ENCODE measurements around the gene SAG.

The SAG gene

DNA sequence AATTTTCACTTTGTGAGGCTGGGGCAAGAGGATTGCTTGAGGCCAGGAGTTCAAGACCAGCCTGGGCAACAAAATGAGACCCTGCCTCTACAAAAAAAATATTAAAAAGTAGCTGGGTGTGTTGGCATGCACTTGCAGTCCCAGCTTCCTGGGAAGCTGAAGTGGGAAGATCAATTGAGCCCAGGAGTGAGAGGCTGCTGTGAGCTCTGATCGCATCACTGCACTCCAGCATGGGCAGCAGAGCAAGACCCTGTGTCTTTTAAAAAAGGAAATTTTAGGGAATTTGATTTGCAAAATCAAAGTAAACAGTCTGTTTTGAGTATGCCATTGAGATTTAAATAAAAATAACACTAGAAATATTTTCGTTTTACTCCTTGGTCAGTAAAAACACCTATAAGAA is 28.7 kb upstream of the SAG start:
- H3K9ac ChIP-seq (ENCODE audit: low read length) = no peak overlapping the region
- no peaks in the 10 kb centered on the region for H3K9me3 ChIP-seq (ENCODE audit: insufficient read depth, low read length)
- H3K4me1 ChIP-seq (ENCODE audit: low read length) = no peaks in the 10 kb centered on the region
- H3K79me2 ChIP-seq (ENCODE audit: low read length) = no peaks in the 10 kb centered on the region
- H3K36me3 ChIP-seq (replicated peaks; ENCODE audit: low read depth, low read length) = peaks cover 37% of the 10 kb centered on the region
- H4K20me1 ChIP-seq (ENCODE audit: insufficient read depth, low read length) = no peaks in the 10 kb centered on the region
- TF ChIP-seq, protein P1, sequence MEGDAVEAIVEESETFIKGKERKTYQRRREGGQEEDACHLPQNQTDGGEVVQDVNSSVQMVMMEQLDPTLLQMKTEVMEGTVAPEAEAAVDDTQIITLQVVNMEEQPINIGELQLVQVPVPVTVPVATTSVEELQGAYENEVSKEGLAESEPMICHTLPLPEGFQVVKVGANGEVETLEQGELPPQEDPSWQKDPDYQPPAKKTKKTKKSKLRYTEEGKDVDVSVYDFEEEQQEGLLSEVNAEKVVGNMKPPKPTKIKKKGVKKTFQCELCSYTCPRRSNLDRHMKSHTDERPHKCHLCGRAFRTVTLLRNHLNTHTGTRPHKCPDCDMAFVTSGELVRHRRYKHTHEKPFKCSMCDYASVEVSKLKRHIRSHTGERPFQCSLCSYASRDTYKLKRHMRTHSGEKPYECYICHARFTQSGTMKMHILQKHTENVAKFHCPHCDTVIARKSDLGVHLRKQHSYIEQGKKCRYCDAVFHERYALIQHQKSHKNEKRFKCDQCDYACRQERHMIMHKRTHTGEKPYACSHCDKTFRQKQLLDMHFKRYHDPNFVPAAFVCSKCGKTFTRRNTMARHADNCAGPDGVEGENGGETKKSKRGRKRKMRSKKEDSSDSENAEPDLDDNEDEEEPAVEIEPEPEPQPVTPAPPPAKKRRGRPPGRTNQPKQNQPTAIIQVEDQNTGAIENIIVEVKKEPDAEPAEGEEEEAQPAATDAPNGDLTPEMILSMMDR (IDR thresholded peaks at IDR 0.05; ENCODE audit: low read depth, low read length) = no peak
- TF ChIP-seq EZH2phosphoT487 (IDR thresholded peaks at IDR 0.05; ENCODE audit: low read depth) = no peak
- no peaks in the 10 kb centered on the region for H3K27me3 ChIP-seq (ENCODE audit: low read depth, low read length)
- H2AFZ ChIP-seq (ENCODE audit: low read depth, low read length) = no peak overlapping the region
- no peak overlapping the region for H3K4me2 ChIP-seq (ENCODE audit: low read length)
- H3K4me3 ChIP-seq (ENCODE audit: low read length) = no peak overlapping the region
- H3K27ac ChIP-seq (ENCODE audit: low read length) = no peak overlapping the region

DNA sequence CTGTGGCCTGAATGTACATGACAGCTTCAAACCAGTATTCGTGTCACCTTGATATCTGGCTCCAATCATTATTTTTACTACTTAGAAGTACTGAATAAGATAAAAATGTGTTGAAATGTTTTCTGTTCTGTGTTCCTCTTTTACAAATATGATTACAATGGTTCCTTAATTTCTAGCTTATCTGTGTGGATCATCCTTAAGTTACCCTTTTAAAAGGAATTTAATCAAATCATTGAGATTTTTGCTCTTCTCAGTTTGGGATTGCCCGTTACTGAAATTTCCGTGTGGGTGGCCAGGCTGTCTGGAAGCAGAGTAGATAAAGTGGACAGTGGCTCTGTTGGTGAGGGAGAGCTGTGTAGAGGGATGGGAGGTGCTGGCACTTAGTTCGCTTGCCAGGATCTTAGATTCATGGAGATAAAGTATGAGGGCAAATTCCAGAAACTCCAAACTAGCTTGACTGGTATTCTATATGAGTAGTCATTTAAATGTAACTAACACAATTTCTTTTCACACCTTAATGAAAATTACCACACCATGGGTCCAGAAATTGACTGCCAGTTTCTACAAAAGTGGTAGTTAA is 27.4 kb upstream of the SAG start:
- no peak overlapping the region for H2AFZ ChIP-seq (ENCODE audit: low read depth, low read length)
- no peaks in the 10 kb centered on the region for H3K27me3 ChIP-seq (ENCODE audit: low read depth, low read length)
- H3K79me2 ChIP-seq (ENCODE audit: low read length) = no peaks in the 10 kb centered on the region
- H3K4me2 ChIP-seq (ENCODE audit: low read length) = no peak overlapping the region
- peaks cover 37% of the 10 kb centered on the region for H3K36me3 ChIP-seq (replicated peaks; ENCODE audit: low read depth, low read length)
- H4K20me1 ChIP-seq (ENCODE audit: insufficient read depth, low read length) = no peaks in the 10 kb centered on the region
- no peak overlapping the region for H3K4me3 ChIP-seq (ENCODE audit: low read length)
- TF ChIP-seq, protein P1 (IDR thresholded peaks at IDR 0.05; ENCODE audit: low read depth, low read length) = no peak
- TF ChIP-seq EZH2phosphoT487 (IDR thresholded peaks at IDR 0.05; ENCODE audit: low read depth) = no peak
- H3K9ac ChIP-seq (ENCODE audit: low read length) = no peak overlapping the region
- H3K9me3 ChIP-seq (ENCODE audit: insufficient read depth, low read length) = no peaks in the 10 kb centered on the region
- no peak overlapping the region for H3K27ac ChIP-seq (ENCODE audit: low read length)
- no peaks in the 10 kb centered on the region for H3K4me1 ChIP-seq (ENCODE audit: low read length)

DNA sequence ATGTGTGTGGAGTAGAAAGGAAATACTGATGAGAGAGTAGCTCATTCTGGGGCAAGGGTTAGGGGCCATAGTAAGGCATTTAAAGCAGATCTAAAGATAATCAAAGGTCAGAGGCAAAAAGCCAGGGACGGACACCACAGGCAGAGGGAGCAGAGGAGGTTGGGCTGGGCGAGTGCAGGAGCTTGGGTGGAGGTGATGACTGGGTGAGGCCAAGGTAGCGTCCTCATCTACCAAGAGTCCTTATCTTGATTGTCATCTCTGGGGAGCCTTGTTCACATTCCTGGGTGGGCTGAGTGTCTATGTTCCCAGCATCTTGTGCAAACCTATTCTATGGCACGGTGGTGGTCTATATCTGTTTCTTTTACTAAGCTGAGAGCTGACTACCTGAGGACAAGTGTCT is 26.1 kb upstream of the SAG start:
- Histone ChIP-seq H3K4me2 (ENCODE audit: low read length) (no peak overlapping the region), H3K36me3 (replicated peaks; ENCODE audit: low read depth, low read length) (peaks cover 34% of the 10 kb centered on the region), H3K27ac (ENCODE audit: low read length) (no peak overlapping the region), H3K9ac (ENCODE audit: low read length) (no peak overlapping the region), H2AFZ (ENCODE audit: low read depth, low read length) (no peak overlapping the region), H3K9me3 (ENCODE audit: insufficient read depth, low read length) (no peaks in the 10 kb centered on the region), H3K4me3 (ENCODE audit: low read length) (no peak overlapping the region), H3K79me2 (ENCODE audit: low read length) (no peaks in the 10 kb centered on the region), H4K20me1 (ENCODE audit: insufficient read depth, low read length) (no peaks in the 10 kb centered on the region), H3K27me3 (ENCODE audit: low read depth, low read length) (no peaks in the 10 kb centered on the region), H3K4me1 (ENCODE audit: low read length) (no peaks in the 10 kb centered on the region)
- TF ChIP-seq, protein P1 (IDR thresholded peaks at IDR 0.05; ENCODE audit: low read depth, low read length) = no peak
- TF ChIP-seq EZH2phosphoT487 (IDR thresholded peaks at IDR 0.05; ENCODE audit: low read depth) = no peak

DNA sequence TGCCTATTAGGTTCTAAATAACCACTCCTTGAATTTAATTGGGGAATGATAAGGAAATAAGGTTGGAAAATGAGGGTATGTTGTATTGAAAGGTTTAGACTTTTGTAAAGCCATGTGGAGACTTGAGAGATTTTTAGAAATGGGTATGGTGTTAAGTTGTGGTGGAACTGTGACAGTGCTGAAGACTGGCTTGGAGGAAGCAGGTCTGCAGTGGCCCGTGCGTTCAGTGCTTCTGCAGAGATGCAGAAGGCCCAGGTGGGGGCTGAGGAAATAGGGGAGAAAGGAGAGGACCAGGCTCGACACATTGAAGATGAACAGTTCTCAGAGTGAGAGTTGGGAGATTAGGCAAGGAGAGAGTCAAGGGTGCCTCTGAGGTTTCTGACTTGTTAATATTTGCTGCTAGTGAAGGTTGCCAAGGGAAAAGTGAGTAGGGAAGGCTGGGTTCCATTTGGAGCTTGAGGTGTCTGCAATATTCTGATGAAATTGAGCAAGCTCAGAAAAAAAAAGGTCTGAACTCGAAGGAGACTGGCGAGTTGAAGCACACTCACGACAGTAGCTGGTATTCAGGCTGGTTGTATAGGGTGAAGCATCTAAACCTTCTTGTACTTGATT is 25.5 kb upstream of the SAG start:
- H4K20me1 ChIP-seq (ENCODE audit: insufficient read depth, low read length) = no peaks in the 10 kb centered on the region
- H3K79me2 ChIP-seq (ENCODE audit: low read length) = no peaks in the 10 kb centered on the region
- no peak overlapping the region for H3K4me3 ChIP-seq (ENCODE audit: low read length)
- TF ChIP-seq, protein P1 (IDR thresholded peaks at IDR 0.05; ENCODE audit: low read depth, low read length) = no peak
- TF ChIP-seq EZH2phosphoT487 (IDR thresholded peaks at IDR 0.05; ENCODE audit: low read depth) = no peak
- no peak overlapping the region for H3K9ac ChIP-seq (ENCODE audit: low read length)
- H3K36me3 ChIP-seq (replicated peaks; ENCODE audit: low read depth, low read length) = peaks cover 37% of the 10 kb centered on the region
- no peak overlapping the region for H2AFZ ChIP-seq (ENCODE audit: low read depth, low read length)
- H3K27ac ChIP-seq (ENCODE audit: low read length) = no peak overlapping the region
- H3K9me3 ChIP-seq (ENCODE audit: insufficient read depth, low read length) = no peaks in the 10 kb centered on the region
- no peaks in the 10 kb centered on the region for H3K4me1 ChIP-seq (ENCODE audit: low read length)
- H3K27me3 ChIP-seq (ENCODE audit: low read depth, low read length) = no peaks in the 10 kb centered on the region
- H3K4me2 ChIP-seq (ENCODE audit: low read length) = no peak overlapping the region
